ENCODE results near the gene HECTD3.
A peak's percentile ranks its signal among the peaks of the same experiment; 100 is the strongest.

HECTD3 gene

GRCh38 chr1:45011837-45012638 is 914 bp upstream of the HECTD3 start, which contains the start of gene UROD:
Gene UROD, plus strand, starts transcription at chr1:45012254. Its CDS starts 12 bp downstream, at chr1:45012266.
- no peak for TF ChIP-seq CTCF (IDR thresholded peaks at IDR 0.05; ENCODE audit: insufficient read depth, low read length, missing control alignments)
- H3K4me3 ChIP-seq (ENCODE audit: low read depth, low read length) = peak within 1 kb of the TSS; percentile 84
- POLR2A ChIA-PET = interaction anchor here (0.5 to 3.8 kb wide), 22 partner anchors 20 to 1291 kb away, joined by 3 to 24 read pairs (median 4); partner anchors contain the start of genes EIF2B3, MUTYH, PLK3 and PRDX1
- DNase-seq (ENCODE audit: low read depth, low spot score) = peak; percentile 75
- CTCF ChIA-PET = interaction anchor here (0.7 to 12.9 kb wide), 16 partner anchors 9 to 484 kb away, joined by 3 to 950 read pairs (median 5); partner anchors contain the start of genes EIF2B3, MUTYH, PLK3 and TESK2

GRCh38 chr1:45009956-45010854 is 919 bp downstream of the HECTD3 start:
- TF ChIP-seq CTCF (IDR thresholded peaks at IDR 0.05; ENCODE audit: insufficient read depth, low read length, missing control alignments) = no peak
- peak overlapping the region; percentile 84 for H3K4me3 ChIP-seq (ENCODE audit: low read depth, low read length)
- ChIA-PET CTCF (interaction anchor here (0.6 to 12.9 kb wide), 15 partner anchors 9 to 482 kb away, joined by 3 to 950 read pairs (median 4); partner anchors contain the start of genes BTBD19, MUTYH, PLK3 and TESK2), POLR2A (interaction anchor here (0.5 to 3.8 kb wide), 14 partner anchors 22 to 512 kb away, joined by 3 to 24 read pairs (median 4); partner anchors contain the start of genes EIF2B3, MUTYH, PLK3 and PRDX1)
- DNase-seq (ENCODE audit: low read depth, low spot score) = no peak

- POLR2A ChIA-PET = interaction anchor here (3.8 kb wide), 1 partner anchor 294 kb away, joined by 20 read pairs; no protein-coding TSS in a partner anchor
- CTCF ChIA-PET = interaction anchor here (0.6 to 12.9 kb wide), 6 partner anchors 11 to 483 kb away, joined by 3 to 950 read pairs (median 62); partner anchors contain the start of gene TESK2
- no peak for TF ChIP-seq CTCF (IDR thresholded peaks at IDR 0.05; ENCODE audit: insufficient read depth, low read length, missing control alignments)
- DNase-seq (ENCODE audit: low read depth, low spot score) = no peak
- H3K4me3 ChIP-seq (ENCODE audit: low read depth, low read length) = peak overlapping the region; percentile 84; the same call in 1 of the 2 replicates
Measured at GRCh38 chr1:45009296-45009865, 1.7 kb downstream of the HECTD3 start.

GRCh38 chr1:45008516-45008915 is 2.6 kb downstream of the HECTD3 start:
- CTCF ChIA-PET = interaction anchor here (7.0 to 10.6 kb wide), 2 partner anchors 174 to 484 kb away, joined by 92 to 184 read pairs; partner anchors contain the start of gene TESK2
- TF ChIP-seq CTCF (IDR thresholded peaks at IDR 0.05; ENCODE audit: insufficient read depth, low read length, missing control alignments) = no peak
- no peak overlapping the region for H3K4me3 ChIP-seq (ENCODE audit: low read depth, low read length)
- POLR2A ChIA-PET = no interaction called here
- no peak for DNase-seq (ENCODE audit: low read depth, low spot score)

- no peak overlapping the region for H3K4me3 ChIP-seq (ENCODE audit: low read depth, low read length)
- no peak for TF ChIP-seq CTCF (IDR thresholded peaks at IDR 0.05; ENCODE audit: insufficient read depth, low read length, missing control alignments)
- DNase-seq (ENCODE audit: low read depth, low spot score) = no peak
- ChIA-PET CTCF (interaction anchor here (1.0 to 7.0 kb wide), 2 partner anchors 173 to 174 kb away, joined by 3 to 92 read pairs; no protein-coding TSS in a partner anchor), POLR2A (no interaction called here)
Measured at GRCh38 chr1:45008076-45008475, 3.0 kb downstream of the HECTD3 start.
